GM21786 (cell line): ENCODE measurements around the gene IFRD2.
A peak's percentile ranks its signal among the peaks of the same experiment; 100 is the strongest.

ENCODE experiments used
- ATAC-seq: cut with Tn5 transposase; IDR thresholded peaks from one replicate; pipeline ENCODE4 v1.9.1; 2021; ENCODE audit not compliant: unreplicated experiment

IFRD2 gene

GRCh38 chr3:50302095-50303012, 10.1 kb upstream of the IFRD2 start:
- ATAC-seq = no peak

DNA sequence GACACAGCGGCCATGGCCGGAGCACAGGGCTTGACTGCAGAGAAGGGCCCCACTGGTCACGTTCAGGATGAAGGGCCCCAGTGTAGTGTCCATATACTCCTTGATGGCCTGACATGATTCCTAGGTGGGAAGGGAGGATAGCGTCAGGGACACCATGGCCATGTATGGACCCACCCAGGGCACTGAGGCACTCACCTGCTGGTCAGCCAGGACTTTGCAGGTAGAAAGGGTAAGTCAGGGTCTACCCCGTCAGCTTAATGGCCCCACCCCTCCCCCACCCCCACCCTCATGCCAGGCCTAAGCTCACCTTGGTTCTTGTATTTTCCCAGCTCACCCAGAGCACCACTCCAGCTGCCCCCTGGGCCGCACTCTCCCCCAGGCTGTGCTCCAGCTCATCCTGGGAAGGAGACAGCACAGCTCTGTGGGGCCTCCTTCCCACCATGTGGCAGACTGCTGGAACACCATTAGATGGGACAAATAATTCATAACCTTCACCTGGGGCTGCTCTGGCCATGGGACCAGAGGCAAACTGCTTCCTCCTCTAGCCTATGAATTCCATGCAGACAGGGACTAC, 8.5 kb upstream of the IFRD2 start:
- ATAC-seq = no peak

- ATAC-seq = no peak
Observed at GRCh38 chr3:50299929-50300680, 7.9 kb upstream of the IFRD2 start.

- ATAC-seq = no peak
Observed at GRCh38 chr3:50299638-50299928, 7.4 kb upstream of the IFRD2 start.

- peak; percentile 88 for ATAC-seq
Observed at GRCh38 chr3:50298836-50299637, 6.8 kb upstream of the IFRD2 start, which contains the start of the genes HYAL3 and NAA80. TSS of gene HYAL3 (minus strand) at chr3:50299405. CDS start at chr3:50295602, 3,803 bp downstream. TSS of gene NAA80 (minus strand) at chr3:50299405. CDS start at chr3:50297463, 1,942 bp downstream.

GRCh38 chr3:50297896-50298725, 5.9 kb upstream of the IFRD2 start:
- no peak for ATAC-seq

GRCh38 chr3:50297384-50297775, 5.2 kb upstream of the IFRD2 start:
- ATAC-seq = no peak

DNA sequence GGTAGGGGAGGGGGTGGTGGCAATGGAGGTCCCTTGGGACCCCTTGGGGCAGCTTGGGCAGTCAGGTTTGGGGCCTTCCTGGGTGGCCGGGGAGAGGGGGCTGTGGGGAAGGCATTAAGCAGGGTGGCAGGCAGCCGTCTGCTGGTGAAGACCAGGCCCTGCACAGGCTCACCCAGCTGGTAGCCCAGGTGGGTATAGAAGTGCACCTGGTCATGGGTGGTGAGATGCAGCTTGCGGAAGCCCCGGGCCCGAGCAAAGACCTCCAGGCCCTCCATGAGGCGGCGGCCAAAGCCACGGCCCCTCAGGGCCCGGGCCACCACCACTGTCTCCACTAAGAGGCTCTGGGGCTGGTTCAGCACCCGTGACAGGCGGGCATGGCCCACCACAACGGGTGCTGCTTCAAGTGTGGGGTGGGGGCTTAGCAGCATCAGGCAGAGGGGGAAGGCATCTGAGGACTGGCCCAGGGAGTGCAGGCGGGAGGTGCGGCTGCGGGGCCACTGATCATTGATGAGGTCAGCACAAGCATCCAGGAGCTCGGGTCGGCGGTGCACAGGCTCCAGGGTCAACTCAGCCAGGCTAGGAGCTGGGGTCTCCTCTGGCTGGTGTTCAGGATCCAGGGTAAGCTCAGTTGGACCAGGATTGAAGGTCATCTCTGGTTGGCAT, 4.6 kb upstream of the IFRD2 start:
- ATAC-seq = no peak

DNA sequence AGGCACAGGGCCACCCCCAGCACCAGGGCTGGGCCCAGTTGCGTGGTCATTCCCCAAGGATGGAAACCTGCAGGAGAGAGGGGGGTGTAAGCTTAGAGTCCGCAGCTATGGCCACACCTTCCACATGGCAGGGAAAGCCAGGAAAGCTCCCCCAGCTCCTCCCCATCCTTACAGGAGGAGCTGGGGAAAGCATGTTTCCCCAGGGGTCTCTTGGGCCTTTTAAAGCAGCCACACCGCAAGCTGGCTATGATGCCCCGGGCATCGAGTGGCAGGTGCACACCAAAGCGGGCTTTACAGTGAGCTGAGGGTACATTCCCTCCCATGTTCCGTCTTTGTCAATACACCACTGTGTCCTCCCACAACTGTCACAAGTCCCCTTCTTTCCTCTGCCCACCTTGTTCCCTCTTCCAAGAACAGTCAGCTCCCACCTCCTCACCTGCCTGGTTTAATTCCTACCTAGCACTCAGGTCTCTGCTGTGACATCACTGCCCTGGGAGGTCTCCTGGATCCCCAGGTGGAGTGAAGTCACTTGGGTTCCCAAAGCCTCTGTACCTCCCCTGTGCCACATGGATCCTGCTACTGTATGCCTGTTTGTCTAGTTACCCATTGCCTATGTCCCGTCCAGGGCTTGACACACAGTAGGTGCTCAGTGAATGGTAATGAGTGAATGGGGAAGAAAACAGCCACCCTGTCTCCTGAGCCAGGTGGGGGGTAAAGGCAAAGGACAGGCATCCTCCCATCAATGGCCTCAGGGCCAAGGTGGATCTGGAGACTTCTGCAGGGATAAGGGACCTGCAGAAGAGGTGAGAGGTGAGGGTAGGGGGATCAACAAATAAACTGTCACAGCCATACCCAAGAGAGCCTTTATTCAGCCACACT, 3.6 kb upstream of the IFRD2 start:
- ATAC-seq = no peak

- no peak for ATAC-seq
Observed at GRCh38 chr3:50294492-50295403, 2.5 kb upstream of the IFRD2 start.

- no peak for ATAC-seq
Observed at GRCh38 chr3:50294089-50294488, 1.9 kb upstream of the IFRD2 start.

DNA sequence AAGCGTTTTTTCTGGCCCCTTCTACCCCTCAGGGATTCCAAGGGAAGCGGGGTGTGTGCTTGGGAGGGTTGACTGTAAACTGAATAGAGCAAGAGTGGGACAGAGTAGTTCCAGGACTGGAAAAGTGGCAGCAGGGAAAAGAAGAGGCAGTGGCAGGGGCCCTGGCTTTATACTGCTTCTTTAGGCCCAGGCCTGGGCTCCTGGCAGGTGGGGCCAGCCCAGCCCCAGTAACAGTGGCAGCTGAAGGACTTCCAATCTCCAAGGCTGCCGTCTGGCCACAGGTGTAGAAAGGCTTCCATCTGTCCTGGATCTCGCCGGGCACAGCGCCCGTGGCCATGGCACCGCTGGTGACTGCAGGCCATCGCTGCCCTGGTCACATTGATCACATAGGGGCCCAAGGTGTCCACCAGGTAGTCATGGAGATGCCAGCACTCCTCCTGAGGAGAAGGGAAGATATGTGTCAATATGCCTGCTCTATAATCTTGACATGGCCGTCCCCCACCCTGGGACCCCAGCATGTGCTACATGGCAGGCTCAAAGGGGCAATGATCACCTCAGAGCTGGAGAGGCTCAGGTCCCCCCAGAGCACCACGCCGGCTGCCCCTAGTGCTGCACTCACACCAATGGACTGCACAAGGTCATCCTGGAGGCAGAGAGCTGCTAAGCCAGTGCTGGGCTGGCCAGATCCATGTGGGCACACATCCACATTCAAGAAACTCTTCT, 1.0 kb upstream of the IFRD2 start:
- no peak for ATAC-seq

- no peak for ATAC-seq
Observed at GRCh38 chr3:50290161-50290641, 2.0 kb downstream of the IFRD2 start.

DNA sequence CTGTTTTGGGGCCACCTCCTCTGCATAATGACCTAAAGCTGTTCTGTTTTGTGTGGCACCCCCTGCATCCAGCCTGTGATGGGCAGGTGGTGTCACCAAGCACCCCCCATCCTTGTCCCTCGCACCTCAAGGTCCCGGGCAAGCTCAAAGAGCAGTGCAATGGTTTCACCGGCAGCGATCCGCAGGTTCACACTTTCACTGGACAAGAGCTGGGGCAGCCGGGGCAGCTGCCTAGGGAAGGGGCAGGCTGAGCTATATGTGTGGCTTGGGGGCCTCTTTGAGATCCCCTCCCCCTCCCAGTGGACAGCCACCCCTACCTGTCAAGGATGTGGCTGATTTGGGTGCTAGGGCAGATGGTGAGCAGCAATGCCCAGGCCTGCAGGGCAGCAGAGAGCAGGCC, 3.1 kb downstream of the IFRD2 start:
- no peak for ATAC-seq

DNA sequence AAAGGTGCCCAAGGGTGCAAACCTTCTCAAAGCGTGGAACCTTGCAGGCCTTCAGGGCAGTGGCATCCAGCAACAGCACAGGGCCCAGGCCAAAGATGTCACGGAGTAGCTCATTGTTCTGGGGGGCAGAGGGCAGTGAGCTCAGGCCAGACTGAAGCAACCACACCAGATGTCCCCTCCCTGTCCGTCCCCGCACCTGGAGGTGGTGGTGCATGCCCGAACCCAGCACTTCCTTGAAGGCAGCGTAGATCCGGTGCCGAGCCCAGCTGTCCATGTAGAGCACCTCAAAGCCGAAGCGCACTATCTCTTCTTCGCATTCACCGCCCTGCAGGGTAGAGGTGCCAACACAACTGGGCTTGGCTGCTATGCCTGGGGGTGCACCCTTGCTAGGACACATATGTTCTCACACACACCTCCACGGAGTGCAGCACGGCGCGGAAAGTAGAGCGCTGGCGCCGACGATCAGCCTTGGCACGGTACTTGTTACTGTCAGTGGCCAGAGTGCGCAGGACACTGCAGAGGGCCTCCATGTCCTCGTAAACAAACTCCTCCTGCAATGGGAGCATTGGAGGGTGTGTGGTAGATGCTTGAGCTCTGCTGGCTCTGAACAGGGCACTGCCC, 3.7 kb downstream of the IFRD2 start:
- no peak for ATAC-seq

DNA sequence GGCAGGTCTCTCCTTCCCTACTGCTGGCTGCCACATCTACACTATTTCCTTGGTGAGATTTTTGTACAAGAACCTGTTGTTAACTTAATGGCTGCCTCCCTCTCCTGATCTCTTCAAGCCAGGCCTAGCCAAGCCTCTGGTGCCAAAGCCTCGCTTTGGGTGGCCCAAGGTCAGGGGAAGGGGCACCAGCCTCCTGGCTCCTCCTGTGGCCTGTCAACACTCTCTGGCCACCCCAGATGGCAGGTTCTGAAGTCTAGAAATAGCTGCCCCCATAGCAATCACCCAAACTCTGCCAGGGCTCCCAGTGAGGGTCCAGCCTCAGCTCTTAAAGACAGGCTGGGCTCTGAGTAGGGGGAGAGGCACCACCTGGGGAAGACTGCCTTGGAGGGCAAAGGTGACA, 5.0 kb downstream of the IFRD2 start:
- no peak for ATAC-seq
